ENCODE results near the gene SECTM1.

- TF ChIP-seq, protein P1, sequence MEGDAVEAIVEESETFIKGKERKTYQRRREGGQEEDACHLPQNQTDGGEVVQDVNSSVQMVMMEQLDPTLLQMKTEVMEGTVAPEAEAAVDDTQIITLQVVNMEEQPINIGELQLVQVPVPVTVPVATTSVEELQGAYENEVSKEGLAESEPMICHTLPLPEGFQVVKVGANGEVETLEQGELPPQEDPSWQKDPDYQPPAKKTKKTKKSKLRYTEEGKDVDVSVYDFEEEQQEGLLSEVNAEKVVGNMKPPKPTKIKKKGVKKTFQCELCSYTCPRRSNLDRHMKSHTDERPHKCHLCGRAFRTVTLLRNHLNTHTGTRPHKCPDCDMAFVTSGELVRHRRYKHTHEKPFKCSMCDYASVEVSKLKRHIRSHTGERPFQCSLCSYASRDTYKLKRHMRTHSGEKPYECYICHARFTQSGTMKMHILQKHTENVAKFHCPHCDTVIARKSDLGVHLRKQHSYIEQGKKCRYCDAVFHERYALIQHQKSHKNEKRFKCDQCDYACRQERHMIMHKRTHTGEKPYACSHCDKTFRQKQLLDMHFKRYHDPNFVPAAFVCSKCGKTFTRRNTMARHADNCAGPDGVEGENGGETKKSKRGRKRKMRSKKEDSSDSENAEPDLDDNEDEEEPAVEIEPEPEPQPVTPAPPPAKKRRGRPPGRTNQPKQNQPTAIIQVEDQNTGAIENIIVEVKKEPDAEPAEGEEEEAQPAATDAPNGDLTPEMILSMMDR (IDR thresholded peaks at IDR 0.05; ENCODE audit: insufficient read depth, low read depth, low read length), result no peak
- TF ChIP-seq EZH2 (IDR thresholded peaks at IDR 0.05; ENCODE audit: insufficient read depth, low read length), result no peak
Observed at GRCh38 chr17:82356845-82357355, 23.3 kb upstream of the SECTM1 start.
